Heart left ventricle (tissue), 16 donors: Measurements from ENCODE around the gene SRPK2. TPM values are rescaled to one million over a fixed set of nuclear protein-coding genes. Genes with fewer than 3 reads are reported as not detected.
A peak's percentile ranks its signal among the peaks of the same experiment; 100 is the strongest.

Source experiments
- ATAC-seq, 4 donors: fragments of 200-7000 bp; cut with Tn5 transposase; one replicate each; pipeline ENCODE4 v1.9.1; 2020 to 2022; ENCODE audit warnings: moderate library complexity in 4 of 4, mild to moderate bottlenecking in 3 of 4, moderate number of reproducible peaks in 1 of 4
- DNase-seq, 5 donors: peaks; one replicate each; pipeline ENCODE4 v3.0.0-alpha.2; 2020
- H3K27ac ChIP-seq, 12 donors: fragments of 200-600 bp; sonication (generic) in 4 of 12; one replicate each; pipeline versions ENCODE4 v1.5.0 to v1.8.0; 2016 to 2022; ENCODE audit warnings: mild to moderate bottlenecking in 2 of 12
- H3K27me3 ChIP-seq, 9 donors: fragments of 200-600 bp; sonication (generic) in 2 of 9; one replicate each; pipeline versions ENCODE4 v1.5.1 to v1.8.0; 2016 to 2022; ENCODE audit warnings: mild to moderate bottlenecking in 3 of 9
- H3K36me3 ChIP-seq, 9 donors: fragments of 200-600 bp; sonication (generic) in 2 of 9; one replicate each; pipeline versions ENCODE4 v1.5.0 to v1.8.0; 2018 to 2022; ENCODE audit warnings: mild to moderate bottlenecking in 2 of 9
- H3K4me1 ChIP-seq, 12 donors: fragments of 200-600 bp; sonication (generic) in 4 of 12; one replicate each; pipeline versions ENCODE4 v1.5.0 to v1.8.0; 2016 to 2022; ENCODE audit warnings: mild to moderate bottlenecking in 3 of 12
- H3K4me3 ChIP-seq, 12 donors: fragments of 200-600 bp; sonication (generic) in 4 of 12; one replicate each; pipeline versions ENCODE4 v1.5.0 to v1.8.0; 2017 to 2022; ENCODE audit warnings: mild to moderate bottlenecking in 9 of 12, moderate library complexity in 4 of 12
- H3K9me3 ChIP-seq, 12 donors: fragments of 200-600 bp; sonication (generic) in 4 of 12; one replicate each; pipeline versions ENCODE4 v1.5.0 to v1.8.0; 2016 to 2022; ENCODE audit warnings: mild to moderate bottlenecking in 1 of 12
- CTCF ChIP-seq, 12 donors: fragments of 200-600 bp; sonication (generic) in 4 of 12; IDR thresholded peaks; one replicate each; pipeline versions ENCODE4 v1.5.0 to v1.8.0; 2018 to 2022; ENCODE audit warnings: antibody characterized with exemption in 12 of 12, mild to moderate bottlenecking in 5 of 12
- POLR2A ChIP-seq, 2 donors: fragments of 450-650 bp; IDR thresholded peaks; one replicate each; pipeline ENCODE4 v1.6.1; 2017; ENCODE audit warnings: antibody characterized with exemption in 2 of 2, mild to moderate bottlenecking in 2 of 2, moderate library complexity in 2 of 2
- WGBS, 4 donors: extraction: QIAGEN DNeasy Blood & Tissue Kit in 2 of 4; methylation state at CpG; one replicate each; pipeline versions ENCODE4 v1.1.5 to v1.1.7; 2013 to 2018; 5-methylcytosine and 5-hydroxymethylcytosine counted together
- intact Hi-C, 10 donors: fragments of 100-400 bp; cut with DNase I; formaldehyde crosslinking; loops; one replicate each; pipeline versions ENCODE4 v1.11.1 to v1.14.2; 2022
- polyA plus RNA-seq, 2 donors: library from polyadenylated mRNA; stranded (reverse); fragments of 200-250 nt; gene quantifications; one replicate each; pipeline ENCODE4 v1.2.3, GENCODE V29; 2013
- total RNA-seq, 9 donors: library from RNA; depleted of rRNA in 2 of 9; stranded (reverse); fragments of >200 nt in 2 of 9; fragmentation: NEBNext Ultra II Directional in 3 of 9; extraction: Animal tissue kit (Norgen Biotek cat#: 25700) in 3 of 9; gene quantifications; one replicate each; pipeline versions ENCODE4 v1.1.0 to v1.2.4, GENCODE V29; 2016 to 2023
- donor health status: ischemic (EF 13 %, LVEDD 7.1; RV severe dilation, severe dysfunction).
- donor health status: healthy with polysubstance abuse.
- donor health status: DM: no; HTN: yes; CAD: no.
- donor health status: DM: no; HTN: no; CAD: no.
- donor health status: ischemic (EF 25% LVEDD 6.9; RV normal size, moderate dysfunction).
- donor health status: ischemic (EF 25% LVEDD 5.7; RV mildly dilated, moderate dysfunction).
- donor health status: healthy.
- donor health status: DM: yes; HTN: yes; CAD: no.
- donor health status: ischemic (EF 35%, LVEDD 5.7; RV mildly dilated, moderate dysfunction).
- donor health status: nonischemic (EF 11% LVEDD 7.7; RV severe dilation, severe dysfunction).
- donor health status: DM: yes; HTN: yes; CAD: no.
- donor health status: PGD.
- donor health status: ischemic (EF 29% LVEDD 5.4; RV normal size, mild dysfunction).
- donor health status: nonischemic (EF 23%, LVEDD 6.1; RV moderate dilation, normal function).

SRPK2 gene
- total and polyA plus RNA-seq, 11 donors = 8.6 to 42.4 (median 33.5) TPM

GRCh38 chr7:105209433-105209832, 179.3 kb downstream of the SRPK2 start:
- ATAC-seq (no peak), DNase-seq (no peak)
- Histone ChIP-seq H3K27me3 (no peaks in the 10 kb centered on the region), H3K36me3 (no peaks in the 10 kb centered on the region), H3K9me3 (no peaks in the 10 kb centered on the region), H3K4me3 (no peak overlapping the region), H3K27ac (peak overlapping the region in 1 of 12 donors; percentile 27), H3K4me1 (peaks cover 0 to 43% (median 19%) of the 10 kb centered on the region in 12 donors)
- no peak for TF ChIP-seq POLR2A (IDR thresholded peaks at IDR 0.05)
- TF ChIP-seq CTCF (IDR thresholded peaks at IDR 0.05) = no peak
- intact Hi-C loops = no loop called here
- 91 to 100% (median 95%) methylated on average over 1 of the region's 1 CpG for WGBS, 4 donors

- ATAC-seq (no peak), DNase-seq (no peak)
- Histone ChIP-seq H3K4me1 (peaks cover 0 to 37% (median 23%) of the 10 kb centered on the region in 12 donors), H3K27ac (no peak overlapping the region), H3K9me3 (no peaks in the 10 kb centered on the region), H3K36me3 (peaks cover 0 to 14% (median 0%) of the 10 kb centered on the region in 9 donors), H3K27me3 (no peaks in the 10 kb centered on the region), H3K4me3 (no peak overlapping the region)
- 97 to 99% (median 98%) methylated on average over 2 of the region's 2 CpGs for WGBS, 4 donors
- TF ChIP-seq CTCF (IDR thresholded peaks at IDR 0.05) = no peak
- no peak for TF ChIP-seq POLR2A (IDR thresholded peaks at IDR 0.05)
- intact Hi-C loops = no loop called here
These were observed 181.7 kb downstream of the SRPK2 start for GRCh38 chr7:105206985-105207384.

GRCh38 chr7:105205592-105206237, 183.0 kb downstream of the SRPK2 start:
- H3K9me3 ChIP-seq = no peaks in the 10 kb centered on the region
- TF ChIP-seq CTCF (IDR thresholded peaks at IDR 0.05) = no peak
- no peak for TF ChIP-seq POLR2A (IDR thresholded peaks at IDR 0.05)
- no peak overlapping the region for H3K4me3 ChIP-seq
- H3K27ac ChIP-seq = no peak overlapping the region
- peaks cover 0 to 26% (median 16%) of the 10 kb centered on the region in 12 donors for H3K4me1 ChIP-seq
- H3K27me3 ChIP-seq = no peaks in the 10 kb centered on the region
- H3K36me3 ChIP-seq = peaks cover 0 to 25% (median 0%) of the 10 kb centered on the region in 9 donors
- intact Hi-C loops = no loop called here
- DNase-seq (no peak), ATAC-seq (peak in 1 of 4 donors; percentile 30)
- WGBS, 4 donors = 73 to 87% (median 86%) methylated on average over 7 of the region's 7 CpGs

GRCh38 chr7:105204953-105205352, 183.8 kb downstream of the SRPK2 start:
- H3K4me1 ChIP-seq = peaks cover 0 to 19% (median 9%) of the 10 kb centered on the region in 12 donors
- no peak for ATAC-seq

More at GRCh38 chr7:105204953-105205352, 183.8 kb downstream of the SRPK2 start:
- no peak for DNase-seq
- WGBS, 4 donors = 85 to 95% (median 91%) methylated on average over 2 of the region's 2 CpGs
- intact Hi-C loops = no loop called here
- Histone ChIP-seq H3K4me3 (no peak overlapping the region), H3K27me3 (no peaks in the 10 kb centered on the region), H3K36me3 (peaks cover 0 to 29% (median 0%) of the 10 kb centered on the region in 9 donors), H3K9me3 (no peaks in the 10 kb centered on the region), H3K27ac (no peak overlapping the region)
- TF ChIP-seq POLR2A (IDR thresholded peaks at IDR 0.05) (no peak), CTCF (IDR thresholded peaks at IDR 0.05) (no peak)
